ENCODE results near the gene HLA-E.

- TF ChIP-seq NKX3-1 (CRISPR knock-in tag; IDR thresholded peaks at IDR 0.05) (no peak), ZNF788 (CRISPR knock-in tag; IDR thresholded peaks at IDR 0.05; ENCODE audit: borderline replicate concordance) (no peak), PITX1 (CRISPR knock-in tag; IDR thresholded peaks at IDR 0.05) (no peak), CTCF (CRISPR knock-in tag; IDR thresholded peaks at IDR 0.05) (no peak), SP4 (CRISPR knock-in tag; IDR thresholded peaks at IDR 0.05) (no peak)
Observed at GRCh38 chr6:30513451-30513850, 24.1 kb downstream of the HLA-E start.
